GM18517 (cell line): ENCODE measurements around the gene LHFPL2.

Source experiments
- ATAC-seq: cut with Tn5 transposase; IDR thresholded peaks from one replicate; pipeline ENCODE4 v1.9.1; 2021; ENCODE audit warnings: mild to moderate bottlenecking, moderate library complexity; ENCODE audit not compliant: unreplicated experiment

The LHFPL2 gene

GRCh38 chr5:78573318-78573717 is 75.3 kb downstream of the LHFPL2 start:
- ATAC-seq = peak; percentile 44

DNA sequence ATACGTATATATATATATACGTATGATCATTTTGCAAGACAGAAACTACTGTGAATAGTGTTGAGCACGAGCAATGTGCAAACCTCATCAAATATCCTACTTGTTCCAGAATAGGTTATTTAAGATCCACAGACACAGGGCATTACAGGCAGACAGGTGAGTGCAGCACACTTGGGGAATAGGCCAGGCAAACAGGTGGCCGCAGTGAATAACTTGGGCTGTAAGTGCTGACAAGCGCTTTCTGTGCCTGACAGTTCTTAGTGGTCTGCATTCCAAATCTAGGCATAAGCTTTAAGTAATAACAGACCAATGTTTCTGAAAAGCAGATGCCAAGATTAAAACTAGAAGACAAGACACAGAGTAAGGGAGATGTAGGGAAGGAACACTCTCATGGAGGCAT is 77.9 kb downstream of the LHFPL2 start:
- ATAC-seq = no peak

GRCh38 chr5:78569441-78569840 is 79.1 kb downstream of the LHFPL2 start:
- ATAC-seq = no peak

GRCh38 chr5:78568676-78569075 is 79.9 kb downstream of the LHFPL2 start:
- ATAC-seq = no peak

GRCh38 chr5:78568212-78568611 is 80.4 kb downstream of the LHFPL2 start:
- no peak for ATAC-seq

DNA sequence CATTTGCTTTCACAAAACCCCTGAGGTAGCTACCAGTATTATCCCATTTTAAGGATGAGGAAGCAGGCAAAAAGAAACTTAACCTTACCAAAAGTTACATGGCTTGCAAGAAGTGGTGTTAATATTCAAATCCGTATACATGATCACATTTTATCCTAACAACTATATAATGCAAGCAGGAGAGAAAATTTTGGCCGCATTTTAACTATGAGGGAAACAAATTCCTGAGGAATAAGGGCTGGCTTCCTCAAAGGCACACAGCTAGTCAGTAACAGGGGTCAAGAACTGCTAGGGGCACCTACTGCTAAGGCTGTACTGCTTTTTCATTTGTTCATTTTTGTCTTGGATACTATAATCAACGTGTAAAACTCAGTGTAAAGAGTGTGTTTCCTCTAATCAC is 81.0 kb downstream of the LHFPL2 start:
- no peak for ATAC-seq

- no peak for ATAC-seq
These were observed 81.7 kb downstream of the LHFPL2 start for GRCh38 chr5:78566747-78567425.

GRCh38 chr5:78565395-78565794 is 83.2 kb downstream of the LHFPL2 start:
- no peak for ATAC-seq

DNA sequence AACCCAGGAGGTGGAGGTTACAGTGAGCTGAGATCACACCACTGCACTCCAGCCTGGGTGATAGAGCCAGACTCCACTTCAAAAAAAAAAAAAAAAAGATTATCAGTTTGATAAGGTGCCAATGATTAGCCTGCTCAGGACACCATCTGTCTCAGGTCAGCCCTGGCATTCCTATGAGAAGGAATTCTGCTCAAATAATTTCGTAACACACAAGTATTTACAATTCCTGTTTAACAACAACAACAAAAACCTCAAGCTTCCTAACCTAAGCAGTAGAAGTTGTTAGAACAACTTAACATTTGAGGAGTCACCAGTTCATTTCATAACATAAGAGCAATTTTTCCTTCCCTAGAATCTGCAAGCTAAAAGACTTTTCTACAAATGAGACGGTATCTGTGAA is 85.0 kb downstream of the LHFPL2 start:
- ATAC-seq = no peak

GRCh38 chr5:78562714-78563330 is 85.8 kb downstream of the LHFPL2 start:
- ATAC-seq = no peak

DNA sequence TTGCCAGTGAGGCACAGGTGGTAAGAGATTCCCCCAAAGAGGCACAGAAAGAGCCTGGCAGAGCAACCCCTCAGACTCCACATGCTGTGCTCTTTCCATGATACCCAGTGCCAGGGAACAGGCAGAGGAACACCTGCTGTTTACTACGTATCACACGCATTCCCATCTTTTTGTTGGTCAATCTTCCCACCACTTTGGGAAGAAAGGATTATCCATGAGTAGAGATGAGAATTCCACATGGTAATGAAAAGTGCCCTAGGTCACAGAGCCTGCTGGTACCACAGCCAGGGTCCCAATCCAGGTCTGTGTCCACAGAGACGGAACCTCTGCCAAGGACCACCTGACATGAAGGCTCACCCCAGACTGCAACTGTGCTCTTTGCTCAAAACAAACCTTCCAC is 86.6 kb downstream of the LHFPL2 start:
- ATAC-seq = no peak

DNA sequence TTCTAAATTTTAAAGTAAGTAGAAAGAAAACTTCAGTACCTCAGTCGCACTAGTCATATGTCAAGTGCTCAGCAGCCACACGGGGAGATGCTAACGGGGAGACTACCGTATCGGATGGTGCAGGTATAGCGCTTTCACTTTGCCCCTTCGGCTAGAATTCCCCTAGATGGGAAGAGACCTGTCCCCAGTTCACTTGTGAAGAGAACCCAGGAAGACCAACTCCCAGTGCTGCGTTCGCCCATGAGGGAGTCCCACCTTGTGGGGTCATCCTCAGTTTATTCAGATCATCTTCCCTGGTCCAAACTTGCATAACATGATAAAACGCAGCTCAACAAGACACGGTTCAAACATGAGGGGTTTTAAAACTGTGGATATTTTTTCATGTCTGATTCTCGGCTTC is 87.3 kb downstream of the LHFPL2 start:
- ATAC-seq = no peak

DNA sequence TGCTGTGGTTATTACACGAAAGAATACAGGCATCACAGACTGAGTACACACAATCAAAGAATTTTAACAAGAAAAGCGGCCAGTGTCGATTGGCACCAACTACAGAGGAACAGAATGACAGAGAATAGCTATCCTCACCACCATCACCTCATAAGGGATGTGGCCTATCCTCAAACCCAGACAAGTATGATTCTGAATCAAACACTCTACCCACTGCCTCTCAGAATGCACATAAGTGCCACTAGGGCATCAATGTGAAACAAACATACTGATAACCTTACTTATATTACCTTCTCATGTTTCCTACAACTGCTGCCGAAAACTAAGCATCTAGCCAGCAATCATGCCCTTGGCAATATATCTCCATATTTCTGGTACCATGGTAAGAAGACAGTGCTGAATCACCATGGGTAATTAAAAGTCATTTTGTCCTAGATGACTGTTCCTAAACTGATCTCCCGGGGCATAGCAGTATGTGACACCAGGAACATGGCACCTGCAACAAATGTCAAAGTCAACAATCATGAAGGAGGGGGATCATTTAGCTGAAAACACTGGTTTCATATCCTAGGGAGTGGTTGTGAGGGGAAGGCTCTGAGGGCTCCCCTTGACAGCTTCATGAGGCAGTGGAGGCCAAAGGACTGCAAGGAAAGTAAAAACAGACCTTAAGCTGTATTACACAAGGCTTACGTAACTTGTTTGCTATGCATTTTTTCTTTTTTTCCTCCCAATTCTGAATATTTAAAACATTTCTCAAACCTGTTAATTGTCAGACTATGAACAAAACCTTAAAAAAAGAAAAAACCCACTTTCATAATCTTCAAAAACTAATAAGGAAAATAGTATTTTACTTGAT is 88.3 kb downstream of the LHFPL2 start:
- no peak for ATAC-seq

- no peak for ATAC-seq
These were observed 91.0 kb downstream of the LHFPL2 start for GRCh38 chr5:78557601-78558000.

DNA sequence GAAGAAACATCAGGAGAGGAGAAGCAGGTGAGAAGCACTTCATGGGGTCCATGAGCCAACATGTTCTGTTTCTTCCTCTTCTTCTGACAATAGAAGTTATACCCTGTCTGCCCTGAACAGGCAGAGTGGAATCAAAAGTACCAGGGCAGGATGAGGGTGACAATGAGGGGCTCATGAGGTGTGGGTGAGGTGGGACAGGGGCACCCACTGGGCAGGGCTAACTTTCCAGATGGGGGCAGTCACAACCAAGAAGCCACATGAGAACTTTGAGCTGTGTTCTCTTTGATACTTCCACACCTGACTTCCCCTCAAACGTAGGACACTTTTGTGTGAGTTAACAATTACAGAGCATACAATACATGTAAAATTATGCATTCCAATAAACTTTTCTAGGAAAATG is 92.7 kb downstream of the LHFPL2 start:
- ATAC-seq = no peak

- ATAC-seq = no peak
These were observed 93.9 kb downstream of the LHFPL2 start for GRCh38 chr5:78554670-78555069.

DNA sequence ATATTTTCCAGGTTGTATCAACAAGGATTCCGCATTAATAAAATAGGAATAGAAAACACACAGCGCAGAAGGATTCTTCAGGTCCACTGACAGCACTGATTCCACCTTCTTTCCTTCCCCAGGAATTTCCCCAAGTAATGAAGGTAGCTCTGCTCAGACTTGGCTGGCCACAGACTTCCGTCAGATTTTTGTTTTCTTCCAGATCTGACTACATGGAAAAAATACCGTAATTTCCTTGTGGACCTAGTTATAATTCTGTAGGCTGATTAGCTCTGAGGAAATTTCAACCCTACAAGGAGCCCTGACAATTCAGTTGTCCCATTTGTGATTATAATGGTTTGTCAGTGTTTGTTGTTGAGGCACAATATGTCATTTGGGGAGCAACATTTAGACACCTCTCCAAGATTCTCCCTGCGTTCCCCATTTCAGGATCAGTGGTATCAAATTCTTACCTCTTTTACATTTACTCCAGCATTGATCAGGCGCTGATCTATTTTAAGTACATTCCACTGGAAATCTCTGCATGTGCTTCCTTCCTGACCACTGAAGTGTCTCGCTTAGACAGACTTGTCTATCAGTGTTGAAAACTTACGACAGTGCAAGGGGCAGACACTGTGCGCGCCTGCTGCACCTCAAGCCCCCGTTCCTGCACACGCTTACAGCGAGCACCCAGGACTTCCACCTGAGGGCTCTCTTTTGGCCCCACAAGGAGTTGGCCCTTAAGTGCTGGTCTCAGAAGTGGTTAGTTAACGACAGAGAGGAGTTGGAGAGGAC is 94.8 kb downstream of the LHFPL2 start:
- no peak for ATAC-seq

GRCh38 chr5:78552729-78553342 is 95.7 kb downstream of the LHFPL2 start:
- no peak for ATAC-seq

DNA sequence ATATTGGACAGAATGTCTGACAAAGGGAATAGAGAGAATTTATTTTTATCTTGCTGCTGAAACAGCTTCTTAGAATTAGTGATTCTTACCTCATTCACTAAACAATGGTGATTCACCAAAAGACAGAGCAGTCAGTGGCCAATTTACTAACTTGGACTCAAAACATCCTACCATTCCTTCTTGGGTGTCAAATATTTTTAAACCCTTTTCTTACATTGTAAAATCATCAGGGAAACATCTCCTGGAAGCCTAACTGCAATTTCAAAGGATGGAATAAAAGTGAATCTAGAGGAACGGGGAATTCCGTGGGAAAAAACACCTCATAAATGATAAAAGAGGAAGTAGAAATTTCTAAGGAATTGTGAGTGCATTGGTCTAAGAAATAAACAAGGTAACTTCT is 97.7 kb downstream of the LHFPL2 start:
- ATAC-seq = no peak

GRCh38 chr5:78549043-78549442 is 99.5 kb downstream of the LHFPL2 start:
- no peak for ATAC-seq
